Adipose tissue (tissue), 3 donors: ENCODE results near the gene CLDN9. TPM values are rescaled to one million over a fixed set of nuclear protein-coding genes. Genes with fewer than 3 reads are reported as not detected.

ENCODE experiments used
- H3K27ac ChIP-seq: one replicate; pipeline ENCODE4 v1.5.1; 2013; ENCODE audit warnings: low read depth, low read length
- WGBS, 3 donors: extraction: QIAGEN DNeasy Blood & Tissue Kit; methylation state at CpG; one replicate each; pipeline ENCODE4 v1.1.7; 2013; 5-methylcytosine and 5-hydroxymethylcytosine counted together
- polyA plus RNA-seq, 3 donors: library from polyadenylated mRNA; stranded (reverse); fragments of 200-250 nt; gene quantifications; one replicate each; pipeline ENCODE4 v1.2.3, GENCODE V29; 2013
- donor health status: healthy with polysubstance abuse.
- donor health status: Bipolar disorder and iron deficiency.
- donor health status: healthy.

CLDN9 gene
- polyA plus RNA-seq, 3 donors: 0.30 to 2.8 TPM; not detected in 1

DNA sequence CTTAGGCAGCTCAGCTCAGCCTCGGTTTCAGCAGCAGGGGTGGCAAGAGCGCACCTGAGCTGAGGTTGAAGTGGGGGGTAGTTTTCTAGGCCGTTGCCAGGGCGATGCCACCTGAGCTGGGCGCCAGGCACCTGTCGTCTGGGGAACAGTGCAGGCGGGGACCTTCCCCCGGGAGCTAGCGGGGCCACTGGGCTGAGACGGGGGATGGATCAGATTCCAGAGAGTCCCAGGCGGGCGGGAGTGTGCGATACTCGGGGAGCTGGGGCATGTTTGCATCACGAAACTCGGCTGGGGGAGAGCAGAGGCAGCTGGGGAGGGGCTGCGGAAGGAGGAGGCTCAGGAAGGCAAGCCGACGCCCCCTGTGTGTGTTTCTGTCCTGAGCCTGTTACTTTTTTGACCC lies 477 bp upstream of the CLDN9 start:
- 11 to 46% (median 28%) methylated on average over 19 of the region's 19 CpGs for WGBS, 3 donors
- no peak overlapping the region for H3K27ac ChIP-seq

- WGBS, 3 donors: 50 to 77% (median 64%) methylated on average over 22 to 27 of the region's 27 CpGs
- H3K27ac ChIP-seq: no peak overlapping the region
These were observed 798 bp downstream of the CLDN9 start for GRCh38 chr16:3013491-3013951.

- no peak overlapping the region for H3K27ac ChIP-seq
- WGBS, 3 donors: 62 to 65% (median 63%) methylated on average over 12 of the region's 12 CpGs
These were observed 1.4 kb downstream of the CLDN9 start for GRCh38 chr16:3013998-3014690.

- no peak overlapping the region for H3K27ac ChIP-seq
- WGBS, 3 donors: 84 to 92% (median 86%) methylated on average over 6 of the region's 6 CpGs
These were observed 2.2 kb downstream of the CLDN9 start for GRCh38 chr16:3014971-3015370.

DNA sequence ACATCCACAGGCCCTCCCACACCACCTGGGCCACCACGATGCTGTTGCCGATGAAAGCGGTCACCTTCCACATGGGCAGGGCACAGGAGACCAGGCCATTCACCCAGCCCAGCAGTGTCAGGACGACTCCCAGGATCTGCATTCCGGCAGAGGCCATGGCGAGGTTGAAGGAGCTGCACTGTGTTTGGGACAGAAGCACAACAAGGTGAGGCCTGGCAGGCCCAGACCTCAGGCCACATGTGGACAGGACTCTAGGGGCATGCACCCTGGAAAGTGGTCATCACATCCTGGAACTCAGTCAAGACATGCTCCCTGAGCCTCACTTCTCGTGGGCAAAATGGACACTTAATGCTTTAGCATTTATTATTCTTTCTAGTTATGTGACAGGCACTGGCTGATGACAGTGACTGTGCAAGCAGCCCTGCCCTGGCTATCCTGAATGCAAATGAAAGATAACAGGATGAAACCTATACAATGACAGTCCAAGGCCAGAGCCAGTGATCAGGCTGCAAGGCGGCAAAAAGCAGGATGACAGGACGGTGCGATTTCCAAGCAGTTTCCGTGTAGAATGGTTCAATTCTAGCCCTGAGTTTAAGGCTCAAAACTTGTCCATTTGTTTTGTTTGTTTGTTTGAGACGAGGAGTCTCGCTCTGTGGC lies 3.3 kb downstream of the CLDN9 start:
- no peak overlapping the region for H3K27ac ChIP-seq
- WGBS, 3 donors: 88 to 89% (median 89%) methylated on average over 13 of the region's 13 CpGs

DNA sequence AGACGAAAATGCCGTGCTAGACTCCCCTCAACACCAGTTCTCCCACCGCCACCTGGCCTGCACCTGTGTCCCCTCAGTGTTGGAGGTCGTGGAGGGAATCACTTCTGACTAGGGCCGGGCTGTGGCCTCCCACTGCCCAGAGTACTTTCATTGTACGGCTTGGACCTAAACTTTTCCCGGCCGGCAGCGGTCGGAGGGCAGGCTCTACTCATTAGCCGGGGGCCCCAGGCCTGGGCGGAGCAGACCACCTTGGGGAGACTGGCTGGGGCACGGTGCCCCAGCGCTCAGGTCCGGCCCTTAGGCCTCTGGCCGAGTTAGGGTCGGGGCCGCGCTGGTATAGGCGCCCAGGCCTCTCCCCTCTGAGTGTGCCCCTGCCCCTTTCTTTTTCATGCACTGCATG lies 4.6 kb downstream of the CLDN9 start:
- no peak overlapping the region for H3K27ac ChIP-seq
- WGBS, 3 donors: 55 to 83% (median 72%) methylated on average over 20 of the region's 20 CpGs

DNA sequence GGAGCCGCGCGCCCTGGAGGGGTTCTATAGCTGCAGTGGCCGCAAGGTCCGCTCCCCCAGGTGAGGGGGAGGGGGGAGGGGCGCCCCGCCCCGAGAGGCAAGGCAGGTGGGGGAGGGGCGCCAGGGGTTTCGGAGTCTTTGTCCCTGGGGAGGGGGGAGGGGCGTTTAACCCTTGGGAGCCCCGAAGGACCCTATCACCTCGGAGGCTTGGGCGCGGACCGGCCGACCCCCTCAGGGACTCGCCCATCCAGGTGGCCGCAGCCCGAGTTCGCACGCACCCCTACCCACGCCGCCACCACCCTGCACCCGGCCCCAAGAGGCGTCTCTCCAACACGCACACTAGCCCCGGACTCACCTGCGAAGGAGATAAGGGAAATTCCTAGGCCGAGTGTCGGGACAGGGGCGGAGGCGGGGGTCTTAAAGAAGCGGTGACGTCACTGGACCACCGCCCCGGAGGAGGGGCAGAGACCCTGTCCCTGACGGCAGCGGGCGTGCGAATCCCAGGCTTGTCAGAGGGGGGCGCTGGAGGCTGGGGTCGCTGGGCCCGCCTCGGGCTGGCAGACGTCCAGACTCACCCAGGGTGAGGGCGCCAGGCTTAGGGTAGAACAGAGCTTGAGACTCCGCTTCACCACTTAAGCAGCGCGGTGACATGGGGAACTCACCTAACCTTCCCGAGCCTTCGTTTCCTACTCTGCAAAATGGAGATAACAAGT lies 5.2 kb downstream of the CLDN9 start, which contains the start of gene CLDN6:
CLDN6 (minus strand) TSS at position 390 of the 713 bp plus-strand sequence. CDS start 2,162 bp downstream, outside the sequence.
- 7 to 12% (median 11%) methylated on average over 37 to 52 of the region's 52 CpGs for WGBS, 3 donors
- no peak within 1 kb of the TSS for H3K27ac ChIP-seq

DNA sequence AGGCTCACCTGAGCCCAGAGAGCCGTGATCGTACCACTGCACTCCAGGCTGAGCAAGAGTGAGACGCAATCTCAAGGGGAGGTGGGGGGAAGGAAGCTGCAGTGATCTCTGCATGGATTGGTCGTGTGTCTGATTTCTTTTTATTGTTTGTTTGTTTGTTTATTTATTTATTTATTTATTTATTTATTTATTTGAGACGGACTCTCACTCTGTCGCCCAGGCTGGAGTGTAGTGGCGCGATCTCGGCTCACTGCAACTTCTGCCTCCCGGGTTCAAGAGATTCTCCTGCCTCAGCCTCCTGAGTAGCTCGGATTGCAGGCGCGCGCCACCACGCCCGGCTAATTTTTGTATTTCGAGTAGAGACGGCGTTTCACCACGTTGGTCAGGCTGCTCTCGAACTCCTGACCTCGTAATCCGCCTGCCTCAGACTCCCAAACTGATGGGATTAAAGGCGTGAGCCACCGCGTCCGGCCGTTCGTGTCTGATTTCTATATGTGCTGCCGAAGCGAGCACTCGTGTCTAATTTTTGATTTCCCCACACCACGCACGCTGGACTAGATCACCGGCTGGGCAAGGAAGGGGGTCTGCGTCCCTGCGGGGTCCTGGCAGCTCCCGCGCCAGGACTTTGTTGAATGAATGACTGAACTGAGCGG lies 7.0 kb downstream of the CLDN9 start:
- H3K27ac ChIP-seq: no peak overlapping the region
- 24 to 34% (median 30%) methylated on average over 40 of the region's 40 CpGs for WGBS, 3 donors

DNA sequence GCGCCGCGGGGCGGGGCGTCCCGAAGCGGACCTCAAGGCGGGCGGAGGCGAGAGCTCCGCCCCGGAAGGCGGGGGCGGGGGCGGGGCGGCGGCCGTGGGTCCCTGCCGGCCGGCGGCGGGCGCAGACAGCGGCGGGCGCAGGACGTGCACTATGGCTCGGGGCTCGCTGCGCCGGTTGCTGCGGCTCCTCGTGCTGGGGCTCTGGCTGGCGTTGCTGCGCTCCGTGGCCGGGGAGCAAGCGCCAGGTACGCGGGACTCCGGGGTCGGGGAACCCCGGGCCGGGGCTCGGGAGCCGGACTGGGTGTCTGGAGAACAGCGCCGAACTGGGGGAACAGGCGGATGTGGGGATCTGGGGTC lies 7.5 kb downstream of the CLDN9 start, which contains the start of gene TNFRSF12A:
TNFRSF12A (plus strand) TSS at position 122 of the 357 bp plus-strand sequence; CDS start at position 152, 30 bp downstream.
- H3K27ac ChIP-seq: peak within 1 kb of the TSS; percentile 30
- 0 to 1% (median 1%) methylated on average over 38 to 49 of the region's 49 CpGs for WGBS, 3 donors

DNA sequence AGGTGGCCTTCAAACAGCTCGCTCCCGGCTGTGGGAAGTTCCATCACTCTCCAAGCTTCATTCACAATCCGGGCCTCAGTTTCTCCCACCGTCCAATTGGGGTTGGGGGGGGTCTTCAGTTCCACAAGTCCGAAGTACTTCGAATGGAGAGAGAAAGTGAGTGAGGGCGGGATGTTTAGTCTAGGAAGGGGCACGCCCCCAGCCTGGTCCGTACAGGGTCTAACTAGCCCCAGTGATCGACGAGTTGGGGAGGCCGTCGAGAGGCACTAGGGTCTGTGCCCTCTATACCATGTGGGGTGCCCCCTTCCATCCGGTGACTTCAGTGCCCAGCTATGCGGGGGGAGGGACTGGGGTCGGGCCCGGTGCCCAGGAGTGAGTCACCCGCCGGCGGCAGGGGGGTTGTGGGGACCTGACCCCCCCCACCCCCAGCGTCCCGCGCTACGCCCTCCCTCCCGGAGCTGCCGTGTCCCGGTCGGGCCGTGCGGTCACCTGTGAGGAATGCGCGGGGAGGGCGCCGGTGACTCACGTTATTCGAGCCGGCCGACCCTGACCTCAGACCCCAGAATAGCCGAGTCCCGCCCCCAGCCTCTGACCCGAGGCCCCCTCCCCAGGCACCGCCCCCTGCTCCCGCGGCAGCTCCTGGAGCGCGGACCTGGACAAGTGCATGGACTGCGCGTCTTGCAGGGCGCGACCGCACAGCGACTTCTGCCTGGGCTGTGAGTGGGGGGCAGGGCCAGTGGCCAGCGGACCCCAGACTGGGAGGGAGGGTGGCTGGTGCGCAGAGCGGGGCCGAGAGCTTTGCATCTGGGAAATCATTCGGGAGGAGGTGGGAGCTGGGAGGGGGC lies 8.1 kb downstream of the CLDN9 start:
- 1% methylated on average over 50 to 57 of the region's 57 CpGs for WGBS, 3 donors
- peak overlapping the region; percentile 30 for H3K27ac ChIP-seq

DNA sequence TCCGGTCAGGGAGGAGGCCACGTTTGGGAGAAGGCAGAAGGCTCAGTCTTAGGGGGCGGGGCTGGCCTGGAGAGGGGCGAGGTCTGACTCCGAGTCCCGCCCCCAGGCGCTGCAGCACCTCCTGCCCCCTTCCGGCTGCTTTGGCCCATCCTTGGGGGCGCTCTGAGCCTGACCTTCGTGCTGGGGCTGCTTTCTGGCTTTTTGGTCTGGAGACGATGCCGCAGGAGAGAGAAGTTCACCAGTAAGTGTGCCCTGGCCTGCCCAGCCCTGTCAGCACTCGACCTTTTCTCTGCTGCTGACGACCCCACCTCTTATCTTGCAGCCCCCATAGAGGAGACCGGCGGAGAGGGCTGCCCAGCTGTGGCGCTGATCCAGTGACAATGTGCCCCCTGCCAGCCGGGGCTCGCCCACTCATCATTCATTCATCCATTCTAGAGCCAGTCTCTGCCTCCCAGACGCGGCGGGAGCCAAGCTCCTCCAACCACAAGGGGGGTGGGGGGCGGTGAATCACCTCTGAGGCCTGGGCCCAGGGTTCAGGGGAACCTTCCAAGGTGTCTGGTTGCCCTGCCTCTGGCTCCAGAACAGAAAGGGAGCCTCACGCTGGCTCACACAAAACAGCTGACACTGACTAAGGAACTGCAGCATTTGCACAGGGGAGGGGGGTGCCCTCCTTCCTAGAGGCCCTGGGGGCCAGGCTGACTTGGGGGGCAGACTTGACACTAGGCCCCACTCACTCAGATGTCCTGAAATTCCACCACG lies 8.9 kb downstream of the CLDN9 start:
- WGBS, 3 donors: 17 to 20% (median 19%) methylated on average over 25 of the region's 25 CpGs
- peak overlapping the region; percentile 65 for H3K27ac ChIP-seq

GRCh38 chr16:3022208-3022683 lies 9.5 kb downstream of the CLDN9 start:
- 13 to 23% (median 19%) methylated on average over 8 of the region's 8 CpGs for WGBS, 3 donors
- H3K27ac ChIP-seq: peak overlapping the region; percentile 65

- 31 to 49% (median 33%) methylated on average over 8 of the region's 8 CpGs for WGBS, 3 donors
- peak overlapping the region; percentile 62 for H3K27ac ChIP-seq
These were observed 10.1 kb downstream of the CLDN9 start for GRCh38 chr16:3022684-3023414.

GRCh38 chr16:3023415-3023668 lies 10.6 kb downstream of the CLDN9 start:
- WGBS, 3 donors: 28 to 31% (median 31%) methylated on average over 6 of the region's 6 CpGs

DNA sequence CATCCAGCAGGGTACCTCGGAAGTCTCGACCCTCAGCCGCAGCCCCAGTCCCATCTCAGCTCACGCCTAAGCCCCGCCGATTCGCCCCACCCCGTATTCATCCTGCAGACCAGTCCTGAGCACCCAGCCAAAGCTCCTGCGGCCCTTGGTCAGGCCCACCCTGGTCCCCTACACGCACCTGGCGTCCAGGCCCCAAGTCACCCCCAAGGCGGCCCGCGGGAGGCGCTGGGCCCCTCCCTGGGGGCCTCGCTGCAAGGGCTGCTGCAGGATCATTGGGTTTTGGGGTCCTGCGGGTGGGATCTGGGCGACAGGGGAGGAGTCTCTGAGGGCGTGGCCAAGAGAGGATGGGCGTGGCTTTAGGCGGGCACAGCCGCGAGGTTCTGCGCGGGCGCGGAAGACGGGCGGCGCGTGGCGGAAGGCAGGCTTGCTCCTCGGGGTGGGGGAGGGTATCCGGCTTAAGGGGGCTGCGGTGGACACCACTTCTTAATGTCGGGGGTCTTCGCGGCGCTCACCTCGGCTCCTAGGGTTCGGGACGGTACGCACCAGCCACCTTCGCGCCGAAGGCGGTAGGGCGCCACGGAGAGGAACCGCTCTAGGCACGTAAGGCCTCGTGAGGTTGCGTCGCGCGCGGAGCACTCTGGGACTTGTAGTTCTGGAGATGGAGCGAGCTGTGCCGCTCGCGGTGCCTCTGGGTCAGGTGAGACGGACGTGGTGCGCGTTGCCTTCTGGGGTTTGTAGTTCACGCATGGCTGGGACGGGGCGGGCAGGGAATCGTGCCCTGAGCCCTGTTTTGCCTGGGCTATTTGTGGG lies 11.2 kb downstream of the CLDN9 start, which contains the start of the genes HCFC1R1 and THOC6:
HCFC1R1 (minus strand) TSS at position 274 of the 810 bp plus-strand sequence; CDS start at position 273, 1 bp downstream.
THOC6 (plus strand) TSS at position 367 of the 810 bp plus-strand sequence; CDS start at position 659, 292 bp downstream.
- 1% methylated on average over 65 to 69 of the region's 69 CpGs for WGBS, 3 donors
- H3K27ac ChIP-seq: peak within 1 kb of the TSS; percentile 62

More at GRCh38 chr16:3023415-3023668, 10.6 kb downstream of the CLDN9 start:
- peak overlapping the region; percentile 62 for H3K27ac ChIP-seq
